GM12875 (cell line): ENCODE results near the gene PROSER3.

ENCODE experiments used
- H3K4me3 ChIP-seq: one replicate; pipeline ENCODE4 v1.5.1; 2011; ENCODE audit warnings: low read depth, low read length, control low read depth
- TF ChIP-seq, protein P1 (sequence below): IDR thresholded peaks from 2 replicates; pipeline ENCODE4 v1.5.1; 2011; ENCODE audit warnings: low read depth, mild to moderate bottlenecking, control low read depth, inconsistent platforms, low read length, moderate library complexity, borderline replicate concordance; ENCODE audit not compliant: insufficient read depth

The PROSER3 gene

DNA sequence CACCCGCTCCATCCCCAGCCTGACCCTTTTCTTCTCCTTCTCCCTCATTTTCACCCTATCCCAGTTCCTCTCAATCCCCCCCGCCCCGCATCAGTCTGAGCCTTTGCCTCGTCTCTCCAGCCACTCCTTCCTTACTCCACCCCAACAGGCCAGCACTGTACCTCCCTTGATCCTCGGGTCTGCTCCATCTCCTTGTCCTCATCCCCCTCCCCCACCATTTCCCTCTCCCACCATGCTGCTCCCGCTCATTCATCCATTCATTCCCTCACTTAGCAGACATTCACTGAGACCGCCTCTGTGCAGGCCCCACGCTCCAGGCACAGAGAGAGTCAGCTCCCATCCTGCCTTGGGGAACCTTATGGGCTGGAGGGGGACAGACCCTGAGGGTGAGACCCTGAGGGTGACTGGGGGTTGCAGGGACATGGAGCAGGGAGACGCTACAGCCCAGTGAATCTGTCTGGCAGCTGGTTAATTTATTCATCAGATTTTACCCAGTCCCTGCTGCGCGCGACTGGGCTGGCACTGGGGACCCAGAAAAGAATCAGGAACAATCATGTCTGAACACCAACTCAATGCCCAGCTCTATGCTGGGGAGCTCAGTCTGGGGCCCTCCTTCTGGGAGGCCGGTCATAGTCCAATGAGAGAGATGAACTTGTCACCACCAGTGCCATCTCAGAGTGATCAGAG lies 18.3 kb downstream of the PROSER3 start:
- TF ChIP-seq, protein P1, sequence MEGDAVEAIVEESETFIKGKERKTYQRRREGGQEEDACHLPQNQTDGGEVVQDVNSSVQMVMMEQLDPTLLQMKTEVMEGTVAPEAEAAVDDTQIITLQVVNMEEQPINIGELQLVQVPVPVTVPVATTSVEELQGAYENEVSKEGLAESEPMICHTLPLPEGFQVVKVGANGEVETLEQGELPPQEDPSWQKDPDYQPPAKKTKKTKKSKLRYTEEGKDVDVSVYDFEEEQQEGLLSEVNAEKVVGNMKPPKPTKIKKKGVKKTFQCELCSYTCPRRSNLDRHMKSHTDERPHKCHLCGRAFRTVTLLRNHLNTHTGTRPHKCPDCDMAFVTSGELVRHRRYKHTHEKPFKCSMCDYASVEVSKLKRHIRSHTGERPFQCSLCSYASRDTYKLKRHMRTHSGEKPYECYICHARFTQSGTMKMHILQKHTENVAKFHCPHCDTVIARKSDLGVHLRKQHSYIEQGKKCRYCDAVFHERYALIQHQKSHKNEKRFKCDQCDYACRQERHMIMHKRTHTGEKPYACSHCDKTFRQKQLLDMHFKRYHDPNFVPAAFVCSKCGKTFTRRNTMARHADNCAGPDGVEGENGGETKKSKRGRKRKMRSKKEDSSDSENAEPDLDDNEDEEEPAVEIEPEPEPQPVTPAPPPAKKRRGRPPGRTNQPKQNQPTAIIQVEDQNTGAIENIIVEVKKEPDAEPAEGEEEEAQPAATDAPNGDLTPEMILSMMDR, result no peak
- peak overlapping the region; percentile 59 for H3K4me3 ChIP-seq

DNA sequence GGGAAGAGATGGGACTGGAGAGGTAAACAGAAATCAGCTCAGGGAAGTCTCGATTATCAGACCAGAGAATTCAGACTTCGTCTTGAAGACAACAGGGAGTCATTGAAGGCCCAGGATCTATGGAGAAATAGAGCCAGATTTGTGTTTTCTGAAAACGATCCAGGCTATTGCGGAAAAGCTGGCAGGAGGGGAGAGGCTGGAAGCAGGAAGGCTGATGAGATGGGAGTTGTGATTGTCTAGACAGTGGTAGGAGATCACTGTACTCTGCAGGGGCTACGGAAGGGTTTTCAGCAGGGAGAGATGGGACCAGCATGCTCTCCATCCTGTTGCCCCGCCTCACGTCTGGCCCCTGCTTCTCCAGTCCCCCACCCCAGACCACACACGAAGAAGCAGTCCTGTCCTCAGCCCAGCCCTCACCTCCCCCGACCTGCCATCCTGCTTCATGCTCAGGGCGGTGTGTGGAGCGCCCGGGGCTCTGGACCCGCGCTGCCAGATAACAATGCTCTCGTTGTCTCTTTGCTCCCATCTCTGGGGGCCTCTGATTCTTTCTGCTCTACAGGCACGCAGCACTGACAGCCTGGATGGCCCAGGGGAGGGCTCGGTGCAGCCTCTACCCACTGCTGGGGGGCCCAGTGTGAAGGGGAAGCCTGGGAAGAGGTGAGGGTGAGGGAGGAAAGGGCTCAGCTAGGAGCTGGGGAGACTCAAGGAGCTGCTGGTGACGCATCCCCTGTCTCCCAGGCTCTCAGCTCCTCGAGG lies 19.3 kb downstream of the PROSER3 start:
- no peak overlapping the region for H3K4me3 ChIP-seq
- TF ChIP-seq, protein P1, result no peak

DNA sequence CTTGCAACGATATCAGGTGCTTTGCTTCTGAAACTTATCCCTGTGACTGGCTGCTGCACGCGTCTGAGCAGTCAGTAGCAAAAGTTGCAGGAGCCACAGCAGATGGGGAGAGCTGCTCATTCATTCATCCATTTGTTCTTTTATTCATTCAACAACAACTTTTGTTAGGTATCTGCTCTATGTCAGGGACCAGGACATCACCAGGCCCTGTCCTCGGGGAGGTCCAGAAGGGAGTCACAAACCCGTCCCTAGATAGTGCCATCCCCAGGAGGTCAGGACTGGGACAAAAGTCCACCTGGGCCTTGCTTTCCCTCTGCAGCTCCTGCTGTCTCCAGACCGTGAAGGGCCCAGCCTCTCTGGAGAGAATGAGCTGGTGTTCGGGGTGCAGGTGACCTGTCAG lies 20.0 kb downstream of the PROSER3 start:
- H3K4me3 ChIP-seq, result no peak overlapping the region
- TF ChIP-seq, protein P1, result no peak

DNA sequence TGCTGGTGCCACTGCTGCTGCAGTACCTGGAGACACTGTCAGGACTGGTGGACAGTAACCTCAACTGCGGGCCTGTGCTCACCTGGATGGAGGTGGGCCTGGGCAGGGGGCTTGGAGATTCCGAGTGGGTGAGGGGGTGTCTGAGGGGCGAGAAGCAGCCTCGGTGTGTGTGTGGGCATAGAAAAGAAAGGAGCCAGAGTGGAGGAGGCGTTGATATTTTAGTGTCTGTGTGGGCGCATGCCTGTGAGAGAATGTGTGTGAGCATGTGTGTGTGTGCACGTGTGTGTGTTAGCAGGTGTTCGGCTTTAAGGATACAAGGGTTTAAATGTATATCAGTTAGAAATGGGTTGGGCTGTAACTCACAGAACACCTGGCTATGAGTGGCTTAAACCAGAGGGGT lies 21.1 kb downstream of the PROSER3 start:
- TF ChIP-seq, protein P1, result no peak

DNA sequence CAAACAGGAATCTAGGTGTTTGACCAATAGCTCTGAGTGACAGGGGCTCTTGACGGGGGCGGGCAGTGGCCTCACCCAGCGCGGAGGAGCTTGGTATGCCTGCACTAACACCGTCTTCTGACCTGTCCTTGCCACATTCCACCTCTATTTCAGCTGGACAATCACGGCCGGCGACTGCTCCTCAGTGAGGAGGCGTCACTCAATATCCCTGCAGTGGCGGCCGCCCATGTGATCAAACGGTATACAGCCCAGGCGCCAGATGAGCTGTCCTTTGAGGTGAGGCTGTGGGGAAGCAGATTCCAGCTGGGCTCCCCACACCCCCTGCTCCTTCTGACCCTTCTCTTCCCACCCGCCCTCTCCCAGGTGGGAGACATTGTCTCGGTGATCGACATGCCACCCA lies 22.1 kb downstream of the PROSER3 start:
- TF ChIP-seq, protein P1, result no peak
- H3K4me3 ChIP-seq, result no peak overlapping the region

More for the DNA sequence above, 21.1 kb downstream of the PROSER3 start:
- no peak overlapping the region for H3K4me3 ChIP-seq

DNA sequence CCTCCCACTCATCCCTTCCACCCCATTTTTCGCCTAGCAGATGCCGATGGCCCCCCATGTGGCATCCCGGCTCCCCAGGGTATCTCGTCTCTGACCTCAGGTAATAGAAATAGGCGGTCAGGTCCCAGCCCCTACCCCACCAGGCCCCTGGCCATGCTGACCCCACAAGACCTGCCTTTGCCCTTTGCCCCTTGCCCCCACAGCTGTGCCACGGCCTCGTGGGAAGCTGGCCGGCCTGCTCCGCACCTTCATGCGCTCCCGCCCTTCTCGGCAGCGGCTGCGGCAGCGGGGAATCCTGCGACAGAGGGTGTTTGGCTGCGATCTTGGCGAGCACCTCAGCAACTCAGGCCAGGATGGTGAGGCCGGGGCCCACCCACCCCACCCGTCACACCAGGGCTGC lies 22.7 kb downstream of the PROSER3 start:
- TF ChIP-seq, protein P1, result no peak
- H3K4me3 ChIP-seq, result no peak overlapping the region

DNA sequence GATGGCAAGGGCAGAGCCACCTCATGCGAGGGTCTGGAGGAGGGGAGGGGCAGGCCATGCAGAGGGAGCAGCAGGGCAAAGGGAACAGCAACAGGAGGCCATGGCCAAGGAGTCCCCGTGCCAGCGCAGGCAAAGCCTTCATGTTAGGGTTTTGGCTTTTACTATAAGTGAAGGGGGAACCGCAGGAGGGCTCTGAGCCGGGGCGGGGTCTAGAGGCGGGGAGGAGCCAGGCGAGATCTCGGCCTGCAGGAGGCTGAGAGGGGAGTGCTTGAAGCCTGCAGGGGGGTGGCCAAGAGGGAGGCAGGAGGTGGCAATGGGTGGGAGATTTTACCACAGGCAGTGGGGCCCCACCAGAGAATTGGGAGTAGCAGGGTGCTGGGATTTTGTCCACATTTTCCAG lies 23.7 kb downstream of the PROSER3 start:
- TF ChIP-seq, protein P1, result no peak
- H3K4me3 ChIP-seq, result no peak overlapping the region
